Liver (tissue), 9 donors: ENCODE results near the gene SH2D3C. TPM values are rescaled to one million over a fixed set of nuclear protein-coding genes. Genes with fewer than 3 reads are reported as not detected.

Experiments
- DNase-seq: peaks from one replicate; pipeline ENCODE4 v3.0.0-alpha.2; 2017; ENCODE audit warnings: low spot score
- H3K27ac ChIP-seq, 2 donors: one replicate each; pipeline ENCODE4 v1.7.0; 2013; ENCODE audit warnings: inconsistent platforms in 2 of 2, low read length in 2 of 2, control low read depth in 1 of 2, low read depth in 1 of 2, mild to moderate bottlenecking in 1 of 2
- H3K27me3 ChIP-seq, 4 donors: one replicate each; pipeline versions ENCODE4 v1.6.1 to v1.7.0; 2013; ENCODE audit warnings: low read length in 3 of 4, inconsistent platforms in 1 of 4, mild to moderate bottlenecking in 1 of 4, moderate library complexity in 1 of 4; ENCODE audit not compliant: control insufficient read depth in 4 of 4, insufficient read depth in 4 of 4
- H3K36me3 ChIP-seq, 4 donors: one replicate each; pipeline versions ENCODE4 v1.6.1 to v1.7.0; 2013; ENCODE audit warnings: low read length in 3 of 4, mild to moderate bottlenecking in 3 of 4, low read depth in 1 of 4, moderate library complexity in 1 of 4; ENCODE audit not compliant: control insufficient read depth in 4 of 4, insufficient read depth in 3 of 4
- H3K4me1 ChIP-seq, 4 donors: one replicate each; pipeline versions ENCODE4 v1.6.1 to v1.7.0; 2013; ENCODE audit warnings: low read length in 3 of 4, mild to moderate bottlenecking in 3 of 4, moderate library complexity in 1 of 4; ENCODE audit not compliant: control insufficient read depth in 4 of 4, insufficient read depth in 4 of 4
- H3K4me3 ChIP-seq, 3 donors: one replicate each; pipeline versions ENCODE4 v1.6.1 to v1.7.0; 2013; ENCODE audit warnings: low read length in 3 of 3, control low read depth in 1 of 3, low read depth in 1 of 3, mild to moderate bottlenecking in 1 of 3
- H3K9ac ChIP-seq, 2 donors: one replicate each; pipeline ENCODE4 v1.7.0; 2013; ENCODE audit warnings: low read length in 2 of 2, mild to moderate bottlenecking in 2 of 2, moderate library complexity in 2 of 2, control low read depth in 1 of 2, low read depth in 1 of 2
- H3K9me3 ChIP-seq, 4 donors: one replicate each; pipeline versions ENCODE4 v1.6.1 to v1.7.0; 2013; ENCODE audit warnings: low read length in 3 of 4; ENCODE audit not compliant: control insufficient read depth in 4 of 4
- EGR1 ChIP-seq, 2 donors: IDR thresholded peaks; 2 replicates each; pipeline ENCODE4 v1.6.1; 2016 to 2018; ENCODE audit warnings: antibody characterized with exemption in 2 of 2, low read depth in 2 of 2
- FOXA1 ChIP-seq: IDR thresholded peaks from 2 replicates; pipeline ENCODE4 v1.6.1; 2016; ENCODE audit warnings: antibody characterized with exemption
- FOXA2 ChIP-seq: IDR thresholded peaks from 2 replicates; pipeline ENCODE4 v1.6.1; 2016; ENCODE audit warnings: antibody characterized with exemption
- GABPA ChIP-seq, 2 donors: IDR thresholded peaks in 1 of 2; conservative IDR thresholded peaks in 1 of 2; 2 replicates each; pipeline ENCODE4 v1.6.1; 2016; ENCODE audit warnings: antibody characterized with exemption in 2 of 2, mild to moderate bottlenecking in 1 of 2, moderate library complexity in 1 of 2
- HNF4A ChIP-seq, 2 donors: conservative IDR thresholded peaks; 2 replicates each; pipeline ENCODE4 v1.6.1; 2016; ENCODE audit warnings: antibody characterized with exemption in 2 of 2, mild to moderate bottlenecking in 2 of 2
- HNF4G ChIP-seq: IDR thresholded peaks from 2 replicates; pipeline ENCODE4 v1.6.1; 2016; ENCODE audit warnings: antibody characterized with exemption
- JUND ChIP-seq, 2 donors: IDR thresholded peaks; 2 replicates each; pipeline ENCODE4 v1.6.1; 2016; ENCODE audit warnings: antibody characterized with exemption in 2 of 2
- NR2F2 ChIP-seq: IDR thresholded peaks from 2 replicates; pipeline ENCODE4 v1.6.1; 2016; ENCODE audit warnings: antibody characterized with exemption
- RAD21 ChIP-seq, 2 donors: IDR thresholded peaks; 2 replicates each; pipeline ENCODE4 v1.6.1; 2016; ENCODE audit warnings: antibody characterized with exemption in 2 of 2, mild to moderate bottlenecking in 2 of 2
- RXRA ChIP-seq, 2 donors: IDR thresholded peaks; 2 replicates each; pipeline ENCODE4 v1.6.1; 2017 to 2018; ENCODE audit warnings: antibody characterized with exemption in 2 of 2, mild to moderate bottlenecking in 1 of 2
- SP1 ChIP-seq: IDR thresholded peaks from 2 replicates; pipeline ENCODE4 v1.6.1; 2018; ENCODE audit warnings: antibody characterized with exemption, mild to moderate bottlenecking
- TAF1 ChIP-seq: conservative IDR thresholded peaks from 2 replicates; pipeline ENCODE4 v1.6.1; 2016; ENCODE audit warnings: antibody characterized with exemption, mild to moderate bottlenecking
- YY1 ChIP-seq: IDR thresholded peaks from 2 replicates; pipeline ENCODE4 v1.6.1; 2016; ENCODE audit warnings: antibody characterized with exemption, mild to moderate bottlenecking
- WGBS: extraction: QIAGEN DNeasy Blood & Tissue Kit; methylation state at CpG from one replicate; pipeline ENCODE4 v1.1.7; 2013; 5-methylcytosine and 5-hydroxymethylcytosine counted together
- polyA plus RNA-seq, 2 donors: library from polyadenylated mRNA; stranded (reverse) in 1 of 2; unstranded in 1 of 2; fragments of 200-250 nt in 1 of 2; fragments of >200 nt in 1 of 2; fragmentation: Nextera tagmentation in 1 of 2; extraction: Ambion mirVana in 1 of 2; gene quantifications; one replicate each; pipeline versions ENCODE4 v1.2.1 to v1.2.3, GENCODE V29; 2013 to 2015
- total RNA-seq, 2 donors: library from RNA; depleted of rRNA; stranded (reverse); fragments of >200 nt; gene quantifications; one replicate each; pipeline ENCODE4 v1.2.3, GENCODE V29; 2014
- TF ChIP-seq, protein P1 (sequence below): IDR thresholded peaks from 2 replicates; pipeline ENCODE4 v1.6.1; 2016; ENCODE audit warnings: antibody characterized with exemption
- TF ChIP-seq, protein P2 (sequence below): IDR thresholded peaks from 2 replicates; pipeline ENCODE4 v1.6.1; 2016; ENCODE audit warnings: antibody characterized with exemption
- TF ChIP-seq, protein P3 (sequence below): fragments of 150-350 bp; IDR thresholded peaks from 2 replicates; pipeline ENCODE4 v1.5.1; 2017; ENCODE audit warnings: improper control_type of control experiment, low read depth, low read length; ENCODE audit not compliant: missing input control
- TF ChIP-seq, protein P4 (sequence below): IDR thresholded peaks from 2 replicates; pipeline ENCODE4 v1.6.1; 2016; ENCODE audit warnings: antibody characterized with exemption
- TF ChIP-seq, protein P5 (sequence below): IDR thresholded peaks from 2 replicates; pipeline ENCODE4 v1.6.1; 2016; ENCODE audit warnings: antibody characterized with exemption, mild to moderate bottlenecking
- donor health status: healthy.
- donor health status: healthy.
- donor health status: healthy.
- donor health status: healthy.
- donor health status: healthy.

SH2D3C gene
- total and polyA plus RNA-seq, 4 donors = 2.2 to 5.1 (median 3.9) TPM

DNA sequence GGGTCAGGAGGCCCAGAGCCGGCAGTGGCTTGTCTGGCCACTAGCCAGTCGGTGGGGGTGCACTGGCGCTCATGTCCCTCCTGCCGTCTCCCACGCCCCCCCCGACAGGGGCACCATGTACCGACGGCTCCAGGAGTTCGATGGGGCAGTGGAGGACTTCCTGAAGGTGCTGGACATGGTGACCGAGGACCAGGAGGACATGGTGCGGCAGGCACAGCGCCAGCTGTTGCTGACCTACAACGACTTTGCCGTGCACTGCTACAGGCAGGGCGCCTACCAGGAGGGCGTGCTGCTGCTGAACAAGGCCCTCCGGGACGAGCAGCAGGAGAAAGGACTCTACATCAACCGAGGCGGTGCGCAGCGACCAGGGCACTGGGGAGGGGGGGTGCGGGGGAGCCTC, 54.5 kb downstream of the SH2D3C start (continued):
- TF ChIP-seq, protein P1, sequence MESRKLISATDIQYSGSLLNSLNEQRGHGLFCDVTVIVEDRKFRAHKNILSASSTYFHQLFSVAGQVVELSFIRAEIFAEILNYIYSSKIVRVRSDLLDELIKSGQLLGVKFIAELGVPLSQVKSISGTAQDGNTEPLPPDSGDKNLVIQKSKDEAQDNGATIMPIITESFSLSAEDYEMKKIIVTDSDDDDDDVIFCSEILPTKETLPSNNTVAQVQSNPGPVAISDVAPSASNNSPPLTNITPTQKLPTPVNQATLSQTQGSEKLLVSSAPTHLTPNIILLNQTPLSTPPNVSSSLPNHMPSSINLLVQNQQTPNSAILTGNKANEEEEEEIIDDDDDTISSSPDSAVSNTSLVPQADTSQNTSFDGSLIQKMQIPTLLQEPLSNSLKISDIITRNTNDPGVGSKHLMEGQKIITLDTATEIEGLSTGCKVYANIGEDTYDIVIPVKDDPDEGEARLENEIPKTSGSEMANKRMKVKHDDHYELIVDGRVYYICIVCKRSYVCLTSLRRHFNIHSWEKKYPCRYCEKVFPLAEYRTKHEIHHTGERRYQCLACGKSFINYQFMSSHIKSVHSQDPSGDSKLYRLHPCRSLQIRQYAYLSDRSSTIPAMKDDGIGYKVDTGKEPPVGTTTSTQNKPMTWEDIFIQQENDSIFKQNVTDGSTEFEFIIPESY = no peak
- TF ChIP-seq, protein P2, sequence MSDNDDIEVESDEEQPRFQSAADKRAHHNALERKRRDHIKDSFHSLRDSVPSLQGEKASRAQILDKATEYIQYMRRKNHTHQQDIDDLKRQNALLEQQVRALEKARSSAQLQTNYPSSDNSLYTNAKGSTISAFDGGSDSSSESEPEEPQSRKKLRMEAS = no peak
- TF ChIP-seq, protein P3, sequence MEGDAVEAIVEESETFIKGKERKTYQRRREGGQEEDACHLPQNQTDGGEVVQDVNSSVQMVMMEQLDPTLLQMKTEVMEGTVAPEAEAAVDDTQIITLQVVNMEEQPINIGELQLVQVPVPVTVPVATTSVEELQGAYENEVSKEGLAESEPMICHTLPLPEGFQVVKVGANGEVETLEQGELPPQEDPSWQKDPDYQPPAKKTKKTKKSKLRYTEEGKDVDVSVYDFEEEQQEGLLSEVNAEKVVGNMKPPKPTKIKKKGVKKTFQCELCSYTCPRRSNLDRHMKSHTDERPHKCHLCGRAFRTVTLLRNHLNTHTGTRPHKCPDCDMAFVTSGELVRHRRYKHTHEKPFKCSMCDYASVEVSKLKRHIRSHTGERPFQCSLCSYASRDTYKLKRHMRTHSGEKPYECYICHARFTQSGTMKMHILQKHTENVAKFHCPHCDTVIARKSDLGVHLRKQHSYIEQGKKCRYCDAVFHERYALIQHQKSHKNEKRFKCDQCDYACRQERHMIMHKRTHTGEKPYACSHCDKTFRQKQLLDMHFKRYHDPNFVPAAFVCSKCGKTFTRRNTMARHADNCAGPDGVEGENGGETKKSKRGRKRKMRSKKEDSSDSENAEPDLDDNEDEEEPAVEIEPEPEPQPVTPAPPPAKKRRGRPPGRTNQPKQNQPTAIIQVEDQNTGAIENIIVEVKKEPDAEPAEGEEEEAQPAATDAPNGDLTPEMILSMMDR = no peak
- TF ChIP-seq TAF1 = no peak
- no peak for TF ChIP-seq RXRA (IDR thresholded peaks at IDR 0.05)

DNA sequence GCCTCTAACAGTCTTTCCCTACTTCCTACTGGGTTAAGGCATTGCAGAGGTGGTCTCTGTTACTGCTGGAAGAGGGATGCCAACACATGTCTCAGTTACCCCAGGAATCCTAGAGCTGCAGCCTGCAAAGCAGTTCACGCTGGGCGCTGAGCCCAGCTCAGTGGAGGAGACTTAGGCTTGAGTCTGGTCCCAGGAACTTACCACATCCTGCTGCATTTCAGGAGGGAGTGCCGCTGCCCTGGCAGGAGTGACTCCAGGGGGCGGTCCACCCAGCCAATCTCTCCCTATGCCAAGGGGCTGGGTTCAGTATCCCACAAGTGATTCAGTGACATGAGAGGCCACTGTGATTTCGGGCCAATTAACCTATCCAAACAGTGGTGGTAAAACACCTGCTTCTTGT, 55.0 kb downstream of the SH2D3C start:
- Histone ChIP-seq H3K27ac (no peak overlapping the region), H3K36me3 (no peaks in the 10 kb centered on the region), H3K27me3 (no peaks in the 10 kb centered on the region), H3K4me3 (no peak overlapping the region), H3K4me1 (peaks cover 0 to 5% (median 1%) of the 10 kb centered on the region in 4 donors), H3K9ac (no peak overlapping the region), H3K9me3 (no peaks in the 10 kb centered on the region)
- DNase-seq = no peak
- WGBS = 86% methylated on average over 5 of the region's 5 CpGs
- TF ChIP-seq RAD21 (IDR thresholded peaks at IDR 0.05) (no peak), JUND (IDR thresholded peaks at IDR 0.05) (no peak), EGR1 (IDR thresholded peaks at IDR 0.05; ENCODE audit: low read depth in 2 of 2) (no peak), TAF1 (no peak), RXRA (IDR thresholded peaks at IDR 0.05) (no peak), SP1 (no peak), YY1 (no peak), FOXA2 (no peak), HNF4A (conservative IDR thresholded peaks at IDR 0.05) (no peak), NR2F2 (no peak), HNF4G (no peak), GABPA (IDR thresholded peaks at IDR 0.05 in 1 of 2, conservative IDR thresholded peaks at IDR 0.05 in 1 of 2) (no peak), FOXA1 (no peak)
- TF ChIP-seq, protein P4, sequence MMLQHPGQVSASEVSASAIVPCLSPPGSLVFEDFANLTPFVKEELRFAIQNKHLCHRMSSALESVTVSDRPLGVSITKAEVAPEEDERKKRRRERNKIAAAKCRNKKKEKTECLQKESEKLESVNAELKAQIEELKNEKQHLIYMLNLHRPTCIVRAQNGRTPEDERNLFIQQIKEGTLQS = no peak
- TF ChIP-seq, protein P2 = no peak
- TF ChIP-seq, protein P5, sequence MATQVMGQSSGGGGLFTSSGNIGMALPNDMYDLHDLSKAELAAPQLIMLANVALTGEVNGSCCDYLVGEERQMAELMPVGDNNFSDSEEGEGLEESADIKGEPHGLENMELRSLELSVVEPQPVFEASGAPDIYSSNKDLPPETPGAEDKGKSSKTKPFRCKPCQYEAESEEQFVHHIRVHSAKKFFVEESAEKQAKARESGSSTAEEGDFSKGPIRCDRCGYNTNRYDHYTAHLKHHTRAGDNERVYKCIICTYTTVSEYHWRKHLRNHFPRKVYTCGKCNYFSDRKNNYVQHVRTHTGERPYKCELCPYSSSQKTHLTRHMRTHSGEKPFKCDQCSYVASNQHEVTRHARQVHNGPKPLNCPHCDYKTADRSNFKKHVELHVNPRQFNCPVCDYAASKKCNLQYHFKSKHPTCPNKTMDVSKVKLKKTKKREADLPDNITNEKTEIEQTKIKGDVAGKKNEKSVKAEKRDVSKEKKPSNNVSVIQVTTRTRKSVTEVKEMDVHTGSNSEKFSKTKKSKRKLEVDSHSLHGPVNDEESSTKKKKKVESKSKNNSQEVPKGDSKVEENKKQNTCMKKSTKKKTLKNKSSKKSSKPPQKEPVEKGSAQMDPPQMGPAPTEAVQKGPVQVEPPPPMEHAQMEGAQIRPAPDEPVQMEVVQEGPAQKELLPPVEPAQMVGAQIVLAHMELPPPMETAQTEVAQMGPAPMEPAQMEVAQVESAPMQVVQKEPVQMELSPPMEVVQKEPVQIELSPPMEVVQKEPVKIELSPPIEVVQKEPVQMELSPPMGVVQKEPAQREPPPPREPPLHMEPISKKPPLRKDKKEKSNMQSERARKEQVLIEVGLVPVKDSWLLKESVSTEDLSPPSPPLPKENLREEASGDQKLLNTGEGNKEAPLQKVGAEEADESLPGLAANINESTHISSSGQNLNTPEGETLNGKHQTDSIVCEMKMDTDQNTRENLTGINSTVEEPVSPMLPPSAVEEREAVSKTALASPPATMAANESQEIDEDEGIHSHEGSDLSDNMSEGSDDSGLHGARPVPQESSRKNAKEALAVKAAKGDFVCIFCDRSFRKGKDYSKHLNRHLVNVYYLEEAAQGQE = no peak
- TF ChIP-seq, protein P1 = no peak
- TF ChIP-seq, protein P3 = no peak
